Activated naive CD4-positive, alpha-beta T cell treated with anti-CD3 and anti-CD28 coated beads, Interleukin-2, amount 10 ng/mL, durations not matched to agents 7 days and 5 days (primary cell): Measurements from ENCODE around the gene DDIT4.
A peak's percentile ranks its signal among the peaks of the same experiment; 100 is the strongest.
"Not testable (repeated sequence)": the region's sequence is repeated elsewhere in the genome, so short reads cannot be mapped to it uniquely, and the experiment has no call there.

ENCODE experiments used
- CTCF ChIA-PET: fragments of 350-600 bp; sonication (Branson Sonifier 250); formaldehyde crosslinking; loops from one replicate; lab custom pipeline; 2021; ENCODE audit warnings: antibody characterized with exemption; lab: Charles Lee
- DNase-seq: peaks from one replicate; pipeline ENCODE4 v3.0.0-alpha.2; 2020
- H3K27ac Mint-ChIP-seq: one replicate; pipeline ENCODE4 v1.8.0; 2021; ENCODE audit warnings: mild to moderate bottlenecking, moderate library complexity, mixed read lengths
- H3K27me3 Mint-ChIP-seq: one replicate; pipeline ENCODE4 v1.8.0; 2021; ENCODE audit warnings: mild to moderate bottlenecking, mixed read lengths
- H3K36me3 Mint-ChIP-seq: one replicate; pipeline ENCODE4 v1.8.0; 2021; ENCODE audit warnings: mixed read lengths
- H3K4me1 Mint-ChIP-seq: one replicate; pipeline ENCODE4 v1.8.0; 2021; ENCODE audit warnings: mixed read lengths
- H3K4me3 Mint-ChIP-seq: one replicate; pipeline ENCODE4 v1.8.0; 2021; ENCODE audit warnings: mild to moderate bottlenecking, moderate library complexity, mixed read lengths
- H3K9me3 Mint-ChIP-seq: one replicate; pipeline ENCODE4 v1.8.0; 2021; ENCODE audit warnings: mixed read lengths

Gene DDIT4, protein sequence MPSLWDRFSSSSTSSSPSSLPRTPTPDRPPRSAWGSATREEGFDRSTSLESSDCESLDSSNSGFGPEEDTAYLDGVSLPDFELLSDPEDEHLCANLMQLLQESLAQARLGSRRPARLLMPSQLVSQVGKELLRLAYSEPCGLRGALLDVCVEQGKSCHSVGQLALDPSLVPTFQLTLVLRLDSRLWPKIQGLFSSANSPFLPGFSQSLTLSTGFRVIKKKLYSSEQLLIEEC

DNA sequence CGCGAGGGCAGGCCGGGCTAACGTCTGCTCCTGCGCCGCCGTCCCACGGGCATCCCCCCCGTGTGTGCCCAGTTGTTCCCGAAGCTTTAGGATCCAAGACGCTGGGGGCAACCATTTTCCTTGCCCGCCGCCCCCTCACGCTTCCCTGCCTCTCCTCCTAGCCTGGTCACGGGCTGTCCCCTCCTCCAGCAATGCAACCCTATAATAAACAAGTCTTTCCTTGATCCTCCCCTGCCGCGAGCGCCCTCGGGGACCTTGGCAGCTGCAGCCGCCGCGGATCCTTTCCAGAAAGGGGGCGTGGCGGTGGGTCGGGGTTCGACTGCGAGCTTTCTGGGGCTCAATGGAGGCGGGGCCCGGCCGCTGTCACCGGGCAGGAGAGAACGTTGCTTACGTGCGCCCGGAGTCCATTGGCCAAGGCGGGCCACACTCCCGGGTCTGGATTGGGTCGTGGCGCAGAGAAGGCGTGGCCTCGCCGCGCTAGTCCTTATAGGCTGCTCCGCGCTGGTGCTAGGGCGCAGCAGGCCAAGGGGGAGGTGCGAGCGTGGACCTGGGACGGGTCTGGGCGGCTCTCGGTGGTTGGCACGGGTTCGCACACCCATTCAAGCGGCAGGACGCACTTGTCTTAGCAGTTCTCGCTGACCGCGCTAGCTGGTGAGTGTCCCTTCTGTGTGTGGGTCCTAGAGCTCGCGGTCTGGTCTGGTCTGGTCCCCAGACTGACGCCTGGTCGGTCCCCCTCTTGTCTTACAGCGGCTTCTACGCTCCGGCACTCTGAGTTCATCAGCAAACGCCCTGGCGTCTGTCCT is at the start of gene DDIT4:
Gene DDIT4 (plus strand): TSS at position 515 of the 803 bp plus-strand sequence. CDS start 293 bp downstream, outside the sequence.
- Mint-ChIP-seq H3K4me1 (peaks cover 61% of the 10 kb centered on the region), H3K4me3 (peak within 1 kb of the TSS; percentile 99), H3K27ac (peak within 1 kb of the TSS; percentile 96), H3K9me3 (no peaks in the 10 kb centered on the region), H3K27me3 (no peaks in the 10 kb centered on the region), H3K36me3 (peaks cover 35% of the 10 kb centered on the region)
- CTCF ChIA-PET, result interaction anchor here (0.9 to 6.2 kb wide), 16 partner anchors 9 to 194 kb away, joined by 3 to 101 read pairs (median 6); no protein-coding TSS in a partner anchor
- DNase-seq, result peak; percentile 100

GRCh38 chr10:72224191-72224590 is 49.5 kb upstream of the DDIT4 start:
- peaks cover 30% of the 10 kb centered on the region for H3K36me3 Mint-ChIP-seq
- not testable (repeated sequence) for H3K9me3 Mint-ChIP-seq, H3K27me3 Mint-ChIP-seq, DNase-seq, H3K4me3 Mint-ChIP-seq
- H3K27ac Mint-ChIP-seq, result peak overlapping the region; percentile 37
- peaks cover 49% of the 10 kb centered on the region for H3K4me1 Mint-ChIP-seq
- CTCF ChIA-PET, result interaction anchor here (0.8 to 6.0 kb wide), 10 partner anchors 23 to 176 kb away, joined by 3 to 42 read pairs (median 8); no protein-coding TSS in a partner anchor

- Mint-ChIP-seq H3K4me3 (no peak overlapping the region), H3K4me1 (peaks cover 51% of the 10 kb centered on the region), H3K9me3 (no peaks in the 10 kb centered on the region), H3K27ac (no peak overlapping the region), H3K27me3 (no peaks in the 10 kb centered on the region), H3K36me3 (peaks cover 38% of the 10 kb centered on the region)
- CTCF ChIA-PET, result interaction anchor here (1.0 to 1.6 kb wide), 3 partner anchors 18 to 271 kb away, joined by 3 to 4 read pairs (median 4); no protein-coding TSS in a partner anchor
- DNase-seq, result no peak
These were observed 47.2 kb upstream of the DDIT4 start for GRCh38 chr10:72226418-72227027.

GRCh38 chr10:72227826-72228225 is 45.9 kb upstream of the DDIT4 start:
- Mint-ChIP-seq H3K9me3 (no peaks in the 10 kb centered on the region), H3K36me3 (peaks cover 38% of the 10 kb centered on the region), H3K27ac (no peak overlapping the region), H3K4me3 (no peak overlapping the region), H3K4me1 (peaks cover 47% of the 10 kb centered on the region), H3K27me3 (no peaks in the 10 kb centered on the region)
- no peak for DNase-seq
- CTCF ChIA-PET, result interaction anchor here (3.2 kb wide), 1 partner anchor 109 kb away, joined by 10 read pairs; no protein-coding TSS in a partner anchor

DNA sequence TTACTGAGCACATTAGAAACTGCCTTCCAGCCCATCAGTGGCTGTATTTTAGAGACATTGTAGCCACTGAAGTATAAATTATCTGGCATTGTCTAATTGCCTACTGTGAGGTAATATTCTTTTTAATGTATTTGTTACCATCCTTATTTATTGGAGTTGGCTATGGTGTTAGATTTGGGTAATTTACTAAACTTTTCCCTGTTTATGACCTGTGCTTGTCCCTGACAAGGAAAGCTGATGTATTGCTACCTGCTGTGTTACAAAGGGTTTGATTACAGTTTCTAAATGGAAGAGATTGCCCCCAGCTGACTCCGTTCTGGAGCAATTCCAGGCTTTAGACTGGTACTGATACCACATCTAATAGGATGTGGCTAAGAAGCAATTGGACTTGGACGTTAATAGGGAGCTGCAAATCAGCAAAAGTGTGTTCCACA is 45.4 kb upstream of the DDIT4 start:
- no peak overlapping the region for H3K27ac Mint-ChIP-seq
- H3K36me3 Mint-ChIP-seq, result peaks cover 43% of the 10 kb centered on the region
- H3K4me1 Mint-ChIP-seq, result peaks cover 42% of the 10 kb centered on the region
- no peaks in the 10 kb centered on the region for H3K27me3 Mint-ChIP-seq
- no peaks in the 10 kb centered on the region for H3K9me3 Mint-ChIP-seq
- CTCF ChIA-PET, result interaction anchor here (2.1 to 3.2 kb wide), 2 partner anchors 13 to 109 kb away, joined by 10 read pairs; no protein-coding TSS in a partner anchor
- no peak overlapping the region for H3K4me3 Mint-ChIP-seq
- no peak for DNase-seq

DNA sequence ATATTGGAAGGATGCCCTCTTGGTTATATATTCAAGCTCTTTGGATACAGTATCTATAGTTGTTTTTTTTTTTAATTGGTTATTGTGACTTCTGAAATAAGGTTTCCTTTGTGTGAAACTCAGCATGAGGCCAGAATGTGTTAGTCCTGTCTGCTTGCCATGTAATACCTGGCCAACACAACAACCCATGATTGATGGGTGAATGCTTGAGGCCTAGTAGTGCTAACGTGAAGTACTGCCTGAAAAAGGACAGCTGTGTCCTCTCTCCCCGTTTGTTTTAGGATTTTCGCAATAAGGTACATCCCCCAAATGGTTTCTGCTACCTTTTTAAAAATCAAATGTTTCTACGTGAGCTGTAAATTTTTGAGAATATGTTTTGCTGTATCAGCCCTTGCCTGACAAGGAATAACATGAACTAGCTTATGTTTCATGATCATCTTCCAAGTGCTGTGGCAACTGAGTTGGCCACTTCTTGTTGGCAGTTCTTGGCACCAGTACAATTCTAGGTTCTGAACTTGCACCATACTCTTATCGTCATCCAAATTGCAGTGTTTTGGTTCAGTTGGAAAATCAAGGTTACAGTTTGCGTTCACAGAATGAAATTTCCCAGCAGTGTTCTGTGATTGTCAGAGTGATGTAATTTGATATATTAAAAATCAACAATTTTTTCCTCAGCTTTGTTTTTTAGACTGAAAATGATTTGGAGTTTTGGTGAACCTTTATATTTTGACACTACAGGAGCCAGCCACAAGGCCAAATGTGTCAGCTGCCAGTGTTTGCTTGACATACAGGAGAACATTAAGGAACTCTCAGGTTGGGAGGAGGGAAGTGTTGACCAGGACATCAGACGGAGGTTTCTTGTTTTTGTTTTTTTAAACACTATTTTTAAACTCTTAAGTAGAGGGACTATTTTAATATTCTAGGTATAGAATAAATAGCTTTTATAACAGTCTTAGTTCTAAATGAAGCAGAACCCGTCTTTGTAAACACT is 44.2 kb upstream of the DDIT4 start:
- H3K27me3 Mint-ChIP-seq, result no peaks in the 10 kb centered on the region
- CTCF ChIA-PET, result interaction anchor here (0.8 to 3.2 kb wide), 6 partner anchors 11 to 108 kb away, joined by 3 to 10 read pairs (median 4); no protein-coding TSS in a partner anchor
- H3K4me3 Mint-ChIP-seq, result no peak overlapping the region
- H3K27ac Mint-ChIP-seq, result peak overlapping the region; percentile 64
- H3K9me3 Mint-ChIP-seq, result no peaks in the 10 kb centered on the region
- DNase-seq, result no peak
- H3K4me1 Mint-ChIP-seq, result peaks cover 32% of the 10 kb centered on the region
- H3K36me3 Mint-ChIP-seq, result peaks cover 38% of the 10 kb centered on the region

- H3K4me1 Mint-ChIP-seq, result peaks cover 17% of the 10 kb centered on the region
- no peaks in the 10 kb centered on the region for H3K27me3 Mint-ChIP-seq
- no peak overlapping the region for H3K4me3 Mint-ChIP-seq
- CTCF ChIA-PET, result no interaction called here
- peaks cover 55% of the 10 kb centered on the region for H3K36me3 Mint-ChIP-seq
- no peak overlapping the region for H3K27ac Mint-ChIP-seq
- H3K9me3 Mint-ChIP-seq, result no peaks in the 10 kb centered on the region
- DNase-seq, result no peak
These were observed 40.1 kb upstream of the DDIT4 start for GRCh38 chr10:72233621-72234020.

GRCh38 chr10:72234560-72235095 is 39.1 kb upstream of the DDIT4 start:
- Mint-ChIP-seq H3K4me1 (peaks cover 12% of the 10 kb centered on the region), H3K4me3 (no peak overlapping the region), H3K9me3 (no peaks in the 10 kb centered on the region), H3K27me3 (no peaks in the 10 kb centered on the region), H3K36me3 (peaks cover 52% of the 10 kb centered on the region), H3K27ac (no peak overlapping the region)
- DNase-seq, result no peak
- CTCF ChIA-PET, result no interaction called here

DNA sequence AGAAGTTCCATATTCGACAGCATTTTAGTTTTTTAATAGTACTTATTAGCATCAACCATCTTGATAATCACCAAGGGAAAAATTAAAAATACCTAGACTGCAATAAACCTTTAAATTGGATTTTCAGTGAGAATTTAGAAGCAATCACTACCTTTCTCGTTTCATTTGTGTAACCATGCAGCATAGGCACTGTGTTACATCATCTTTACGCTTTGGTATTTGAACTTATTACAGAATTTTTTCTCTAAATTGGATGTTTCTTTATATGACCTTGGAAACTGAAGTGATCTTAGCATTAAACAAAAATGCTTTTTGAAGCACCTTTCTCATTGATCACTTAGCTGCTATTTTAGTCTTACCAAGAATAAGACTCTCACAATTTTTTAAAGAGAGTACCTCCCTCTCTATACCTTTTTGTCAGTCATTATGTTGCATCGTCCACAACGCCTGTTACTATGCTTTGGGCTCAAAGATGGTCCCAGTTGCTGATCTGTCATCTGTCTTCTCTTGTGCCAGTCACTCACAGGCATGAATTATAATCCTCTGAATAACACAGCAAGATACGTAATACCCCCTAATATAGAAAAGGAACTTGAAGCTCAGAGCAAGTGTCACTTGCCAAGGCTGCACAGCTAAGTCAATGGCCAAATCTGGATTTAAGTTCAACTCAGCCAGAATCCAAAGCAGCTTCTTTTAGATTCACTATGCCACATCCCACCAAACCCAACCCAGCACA is 38.0 kb upstream of the DDIT4 start:
- H3K4me3 Mint-ChIP-seq, result no peak overlapping the region
- CTCF ChIA-PET, result interaction anchor here (1.1 to 1.3 kb wide), 2 partner anchors 39 to 94 kb away, joined by 3 to 5 read pairs; no protein-coding TSS in a partner anchor
- DNase-seq, result no peak
- peaks cover 48% of the 10 kb centered on the region for H3K36me3 Mint-ChIP-seq
- no peaks in the 10 kb centered on the region for H3K9me3 Mint-ChIP-seq
- H3K27me3 Mint-ChIP-seq, result no peaks in the 10 kb centered on the region
- H3K4me1 Mint-ChIP-seq, result peaks cover 12% of the 10 kb centered on the region
- H3K27ac Mint-ChIP-seq, result no peak overlapping the region

- no peaks in the 10 kb centered on the region for H3K9me3 Mint-ChIP-seq
- no peak overlapping the region for H3K4me3 Mint-ChIP-seq
- H3K4me1 Mint-ChIP-seq, result peaks cover 34% of the 10 kb centered on the region
- no peaks in the 10 kb centered on the region for H3K27me3 Mint-ChIP-seq
- DNase-seq, result no peak
- H3K36me3 Mint-ChIP-seq, result peaks cover 41% of the 10 kb centered on the region
- CTCF ChIA-PET, result interaction anchor here (1.2 to 2.2 kb wide), 3 partner anchors 8 to 98 kb away, joined by 3 to 9 read pairs (median 3); no protein-coding TSS in a partner anchor
- H3K27ac Mint-ChIP-seq, result peak overlapping the region; percentile 42
These were observed 35.1 kb upstream of the DDIT4 start for GRCh38 chr10:72238392-72239175.

DNA sequence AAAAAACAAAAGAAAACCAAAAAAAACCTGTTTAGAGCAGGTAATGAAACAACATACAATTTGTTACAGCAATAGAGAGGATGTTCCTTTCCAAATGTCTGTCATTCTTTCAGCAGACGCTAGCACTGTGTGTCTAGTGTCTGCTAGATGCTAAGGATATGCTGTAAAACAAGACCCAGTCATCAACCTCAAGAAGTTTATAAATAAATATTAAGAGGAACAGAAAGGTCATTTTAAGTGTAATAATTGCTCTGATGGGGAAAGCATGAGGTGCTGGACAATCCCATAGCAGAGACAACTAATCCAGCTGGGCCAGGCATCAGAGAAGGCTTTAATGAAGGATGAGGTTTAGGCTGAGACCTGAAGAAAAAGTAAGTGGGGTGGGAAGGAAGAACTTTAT is 34.3 kb upstream of the DDIT4 start:
- Mint-ChIP-seq H3K4me1 (peaks cover 42% of the 10 kb centered on the region), H3K27ac (no peak overlapping the region), H3K27me3 (no peaks in the 10 kb centered on the region), H3K9me3 (no peaks in the 10 kb centered on the region), H3K4me3 (no peak overlapping the region), H3K36me3 (peaks cover 38% of the 10 kb centered on the region)
- CTCF ChIA-PET, result no interaction called here
- DNase-seq, result no peak

DNA sequence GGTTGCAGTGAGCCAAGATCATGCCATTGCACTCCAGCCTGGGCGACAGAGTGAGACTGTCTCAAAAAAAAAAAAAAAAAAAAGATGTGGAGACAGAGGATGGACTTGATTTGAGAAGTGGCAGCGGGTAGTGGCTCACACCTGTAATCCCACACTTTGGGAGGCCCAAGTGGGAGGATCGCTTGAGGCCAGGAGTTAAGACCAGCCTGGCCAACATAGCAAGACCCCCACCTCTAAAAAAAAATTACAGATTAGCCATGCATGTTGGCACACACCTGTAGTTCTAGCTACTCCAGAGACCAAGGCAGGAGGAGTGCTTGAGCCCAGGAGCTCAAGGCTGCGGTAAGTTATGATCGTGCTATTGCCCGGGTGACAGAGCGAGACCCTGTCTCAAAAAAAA is 33.4 kb upstream of the DDIT4 start:
- peaks cover 52% of the 10 kb centered on the region for H3K4me1 Mint-ChIP-seq
- no peak for DNase-seq
- H3K27ac Mint-ChIP-seq, result no peak overlapping the region
- CTCF ChIA-PET, result interaction anchor here (2.1 to 2.3 kb wide), 2 partner anchors 11 to 97 kb away, joined by 7 to 10 read pairs; no protein-coding TSS in a partner anchor
- peaks cover 32% of the 10 kb centered on the region for H3K36me3 Mint-ChIP-seq
- H3K27me3 Mint-ChIP-seq, result no peaks in the 10 kb centered on the region
- no peak overlapping the region for H3K4me3 Mint-ChIP-seq
- no peaks in the 10 kb centered on the region for H3K9me3 Mint-ChIP-seq
